Motor neuron (in vitro differentiated cells): ENCODE data around the gene SEPTIN5. TPM values are rescaled to one million over a fixed set of nuclear protein-coding genes. Genes with fewer than 3 reads are reported as not detected.
"Not testable (repeated sequence)": the region's sequence is repeated elsewhere in the genome, so short reads cannot be mapped to it uniquely, and the experiment has no call there.

Source experiments
- ATAC-seq, 8 experiments: fragments of 200-7000 bp; cut with Tn5 transposase; replicated peaks in 6 of 8; 2 replicates each; pipeline ENCODE4 v1.8.0; 2021; ENCODE audit warnings: mild to moderate bottlenecking in 8 of 8, moderate library complexity in 8 of 8
- H3K27ac ChIP-seq, 2 donors: fragments of 250-450 bp; sonication (Bioruptor Pico); 2 replicates each; pipeline ENCODE4 v1.9.0; 2021; ENCODE audit warnings: antibody characterized with exemption in 2 of 2, mild to moderate bottlenecking in 2 of 2, moderate library complexity in 1 of 2
- H3K4me1 ChIP-seq, 2 donors: fragments of 250-450 bp; sonication (Bioruptor Pico); replicated peaks in 1 of 2; 2 replicates each; pipeline ENCODE4 v1.6.1; 2021; ENCODE audit warnings: antibody characterized with exemption in 2 of 2, mild to moderate bottlenecking in 2 of 2, moderate library complexity in 1 of 2
- H3K4me3 ChIP-seq, 5 donors: fragments of 250-450 bp; sonication (Bioruptor Pico); 2 replicates each; pipeline ENCODE4 v1.9.0; 2021; ENCODE audit warnings: antibody characterized with exemption in 5 of 5, mild to moderate bottlenecking in 5 of 5, moderate library complexity in 4 of 5
- WGBS, 10 experiments: fragments of 450-650 bp; shearing (Covaris generic); methylation state at CpG; one replicate each; pipeline ENCODE4 v1.0.0; 2022; 5-methylcytosine and 5-hydroxymethylcytosine counted together
- in situ Hi-C, 9 experiments: fragments of 400-800 bp; cut with MboI; loops; one replicate each; pipeline ENCODE4 v1.15.0; 2021; ENCODE audit warnings: low sequenced_read_pairs in 9 of 9, low pct_unique_long_range_greater_than_20kb in 2 of 9; ENCODE audit not compliant: unreplicated experiment in 9 of 9
- total RNA-seq, 8 experiments: library from RNA; unstranded; fragments of 300-600 nt; gene quantifications; 2 replicates each; pipeline versions ENCODE4 v1.2.3 to v1.2.4, GENCODE V29; 2022

The SEPTIN5 gene
- total RNA-seq, 8 experiments from 2014 or later: 10.4 to 70.3 (median 46.3) TPM

- H3K27ac ChIP-seq: peak overlapping the region in 1 of 2 donors; percentile 14
- WGBS, 10 experiments: 80% methylated on average over 1 of the region's 2 CpGs; no CpG with 5 or more reads in 9 of the 10 experiments
- ATAC-seq: no peak
- in situ Hi-C loops: loop anchor here in 2 of 9 experiments (10.0 to 25.0 kb wide), 2 partner anchors 191 to 194 kb away; no protein-coding TSS in a partner anchor
- H3K4me3 ChIP-seq: no peak overlapping the region
- peaks cover 42 to 51% of the 10 kb centered on the region in 2 donors for H3K4me1 ChIP-seq
Measured at GRCh38 chr22:19720999-19721329, 6.7 kb downstream of the SEPTIN5 start.

GRCh38 chr22:19721330-19722177 lies 7.3 kb downstream of the SEPTIN5 start:
- Histone ChIP-seq H3K4me1 (peaks cover 38 to 51% of the 10 kb centered on the region in 2 donors), H3K27ac (no peak overlapping the region), H3K4me3 (no peak overlapping the region)
- in situ Hi-C loops: loop anchor here in 2 of 9 experiments (10.0 to 25.0 kb wide), 2 partner anchors 191 to 193 kb away; no protein-coding TSS in a partner anchor
- WGBS, 10 experiments: 0 to 78% methylated on average over 1 to 5 of the region's 44 CpGs; no CpG with 5 or more reads in 8 of the 10 experiments
- ATAC-seq: no peak

GRCh38 chr22:19722178-19722981 lies 8.1 kb downstream of the SEPTIN5 start:
- 33 to 73% methylated on average over 1 to 3 of the region's 60 CpGs; no CpG with 5 or more reads in 8 of the 10 experiments for WGBS, 10 experiments
- H3K4me1 ChIP-seq: peaks cover 36 to 48% of the 10 kb centered on the region in 2 donors
- H3K4me3 ChIP-seq: no peak overlapping the region
- in situ Hi-C loops: loop anchor here in 2 of 9 experiments (10.0 to 25.0 kb wide), 2 partner anchors 190 to 192 kb away; no protein-coding TSS in a partner anchor
- ATAC-seq: no peak
- H3K27ac ChIP-seq: peak overlapping the region in 1 of 2 donors; percentile 48

GRCh38 chr22:19722982-19723231 lies 8.6 kb downstream of the SEPTIN5 start:
- ATAC-seq: peak in 2 of 8 experiments; percentile 0
- Histone ChIP-seq H3K4me3 (no peak overlapping the region), H3K27ac (peak overlapping the region in 1 of 2 donors; percentile 48), H3K4me1 (peaks cover 32 to 44% of the 10 kb centered on the region in 2 donors)
- WGBS, 10 experiments: no CpG with 5 or more reads among the region's 15 CpGs
- in situ Hi-C loops: loop anchor here in 2 of 9 experiments (10.0 to 25.0 kb wide), 2 partner anchors 189 to 192 kb away; no protein-coding TSS in a partner anchor

- in situ Hi-C loops: loop anchor here in 2 of 9 experiments (10.0 to 25.0 kb wide), 2 partner anchors 189 to 191 kb away; no protein-coding TSS in a partner anchor
- Histone ChIP-seq H3K4me3 (peak within 1 kb of the TSS; percentile 5 to 28 (median 17)), H3K27ac (peak within 1 kb of the TSS in 1 of 2 donors; percentile 48), H3K4me1 (peaks cover 31 to 42% of the 10 kb centered on the region in 2 donors)
- WGBS, 10 experiments: 0 to 100% (median 20%) methylated on average over 2 to 23 of the region's 80 CpGs; no CpG with 5 or more reads in 3 of the 10 experiments
- peak in 5 of 8 experiments; percentile 34 to 73 (median 70) for ATAC-seq
Measured at GRCh38 chr22:19723232-19723982, 9.1 kb downstream of the SEPTIN5 start, which contains the start of gene GP1BB. Gene GP1BB (plus strand): TSS chr22:19723539. CDS start chr22:19723570, 31 bp downstream.

- in situ Hi-C loops: loop anchor here in 2 of 9 experiments (10.0 to 25.0 kb wide), 2 partner anchors 188 to 191 kb away; no protein-coding TSS in a partner anchor
- peak overlapping the region in 1 of 2 donors; percentile 48 for H3K27ac ChIP-seq
- peak overlapping the region; percentile 5 to 28 (median 17) for H3K4me3 ChIP-seq
- WGBS, 10 experiments: 0 to 100% (median 18%) methylated on average over 1 to 16 of the region's 89 CpGs; no CpG with 5 or more reads in 5 of the 10 experiments
- ATAC-seq: peak in 5 of 8 experiments; percentile 79 to 83 (median 81)
- peaks cover 27 to 34% of the 10 kb centered on the region in 2 donors for H3K4me1 ChIP-seq
Measured at GRCh38 chr22:19723983-19724827, 9.9 kb downstream of the SEPTIN5 start.

GRCh38 chr22:19724927-19725661 lies 10.8 kb downstream of the SEPTIN5 start:
- no peak overlapping the region for H3K4me3 ChIP-seq
- peak in 1 of 8 experiments; percentile 15 for ATAC-seq
- peaks cover 27 to 36% of the 10 kb centered on the region in 2 donors for H3K4me1 ChIP-seq
- 30 to 53% methylated on average over 2 to 19 of the region's 45 CpGs; no CpG with 5 or more reads in 8 of the 10 experiments for WGBS, 10 experiments
- in situ Hi-C loops: loop anchor here in 2 of 9 experiments (10.0 to 25.0 kb wide), 2 partner anchors 187 to 190 kb away; no protein-coding TSS in a partner anchor
- H3K27ac ChIP-seq: no peak overlapping the region

GRCh38 chr22:19726064-19726788 lies 11.9 kb downstream of the SEPTIN5 start:
- 27 to 80% methylated on average over 1 to 11 of the region's 96 CpGs; no CpG with 5 or more reads in 8 of the 10 experiments for WGBS, 10 experiments
- H3K4me1 ChIP-seq: peaks cover 30 to 43% of the 10 kb centered on the region in 2 donors
- H3K27ac ChIP-seq, H3K4me3 ChIP-seq, ATAC-seq: not testable (repeated sequence)
- in situ Hi-C loops: loop anchor here in 1 of 9 experiments (10.0 kb wide), 1 partner anchor 189 kb away; no protein-coding TSS in a partner anchor

GRCh38 chr22:19727310-19728150 lies 13.2 kb downstream of the SEPTIN5 start:
- 55 to 100% methylated on average over 1 to 2 of the region's 61 CpGs; no CpG with 5 or more reads in 8 of the 10 experiments for whole genome bisulfite sequencing, 10 experiments
- in situ Hi-C loops: loop anchor here in 1 of 9 experiments (10.0 kb wide), 1 partner anchor 187 kb away; no protein-coding TSS in a partner anchor
- Histone ChIP-seq H3K4me3 (no peak overlapping the region), H3K4me1 (peaks cover 30 to 43% of the 10 kb centered on the region in 2 donors), H3K27ac (no peak overlapping the region)
- no peak for ATAC-seq
